GM23338 (cell line): Measurements from ENCODE around the gene BRAF. TPM values are rescaled to one million over a fixed set of nuclear protein-coding genes. Genes with fewer than 3 reads are reported as not detected.

Source experiments
- ATAC-seq: fragments of 200-7000 bp; cut with Tn5 transposase; 3 replicates; pipeline ENCODE4 v1.9.1; 2020
- DNase-seq: peaks from one replicate; pipeline ENCODE4 v3.0.0-alpha.2; 2015; ENCODE audit warnings: low spot score
- H2AFZ ChIP-seq: fragments of 200-600 bp; sonication (generic); 2 replicates; pipeline ENCODE4 v1.8.0; 2016; ENCODE audit warnings: antibody characterized with exemption, mild to moderate bottlenecking, moderate library complexity
- H3F3A ChIP-seq: fragments of 200-600 bp; sonication (generic); replicated peaks from 2 replicates; pipeline ENCODE4 v1.8.0; 2017; ENCODE audit warnings: antibody characterized with exemption, mixed run types, low read depth
- H3K27ac ChIP-seq: fragments of 200-600 bp; sonication (generic); 2 replicates; pipeline ENCODE4 v1.6.1; 2016; ENCODE audit warnings: low read depth
- H3K27me3 ChIP-seq: fragments of 200-600 bp; sonication (generic); 2 replicates; pipeline ENCODE4 v1.8.0; 2016; ENCODE audit warnings: mild to moderate bottlenecking, mixed run types, moderate library complexity; ENCODE audit not compliant: insufficient read depth
- H3K36me3 ChIP-seq: fragments of 200-600 bp; sonication (generic); 2 replicates; pipeline ENCODE4 v1.8.0; 2016; ENCODE audit warnings: mild to moderate bottlenecking; ENCODE audit not compliant: insufficient read depth
- H3K4me1 ChIP-seq: fragments of 200-600 bp; sonication (generic); 2 replicates; pipeline ENCODE4 v1.8.0; 2016; ENCODE audit warnings: mild to moderate bottlenecking, moderate library complexity; ENCODE audit not compliant: insufficient read depth
- H3K4me2 ChIP-seq: fragments of 200-600 bp; sonication (generic); 2 replicates; pipeline ENCODE4 v1.7.1; 2017; ENCODE audit warnings: mixed run types
- H3K4me3 ChIP-seq: fragments of 200-600 bp; sonication (generic); 2 replicates; pipeline ENCODE4 v1.6.1; 2016; ENCODE audit warnings: mixed run types
- H3K79me2 ChIP-seq: fragments of 200-600 bp; sonication (generic); replicated peaks from 2 replicates; pipeline ENCODE4 v1.8.0; 2017; ENCODE audit warnings: mild to moderate bottlenecking; ENCODE audit not compliant: insufficient read depth
- H3K9me2 ChIP-seq: fragments of 200-600 bp; sonication (generic); 2 replicates; pipeline ENCODE4 v1.8.0; 2017; ENCODE audit not compliant: insufficient read depth
- H4K20me1 ChIP-seq: fragments of 200-600 bp; sonication (generic); replicated peaks from 2 replicates; pipeline ENCODE4 v1.8.0; 2017; ENCODE audit warnings: mild to moderate bottlenecking; ENCODE audit not compliant: insufficient read depth
- H3K27ac Mint-ChIP-seq: 2 replicates; pipeline ENCODE4 v1.8.0; 2020; ENCODE audit warnings: inconsistent platforms, mild to moderate bottlenecking, moderate library complexity, mixed read lengths
- H3K27me3 Mint-ChIP-seq: 3 replicates; pipeline ENCODE4 v1.8.0; 2022; ENCODE audit warnings: low read depth, mild to moderate bottlenecking, moderate library complexity, mixed read lengths, inconsistent platforms; ENCODE audit not compliant: insufficient read depth, poor library complexity
- H3K36me3 Mint-ChIP-seq: 3 replicates; pipeline ENCODE4 v1.8.0; 2021; ENCODE audit warnings: low read depth, mild to moderate bottlenecking, inconsistent platforms, moderate library complexity, mixed read lengths
- H3K4me1 Mint-ChIP-seq: 3 replicates; pipeline ENCODE4 v1.8.0; 2020; ENCODE audit warnings: mild to moderate bottlenecking, inconsistent platforms, mixed read lengths
- H3K4me3 Mint-ChIP-seq: 3 replicates; pipeline ENCODE4 v1.8.0; 2021; ENCODE audit warnings: moderate library complexity, mild to moderate bottlenecking, inconsistent platforms, mixed read lengths
- H3K9me3 Mint-ChIP-seq: 3 replicates; pipeline ENCODE4 v1.8.0; 2020; ENCODE audit warnings: moderate library complexity, mild to moderate bottlenecking, inconsistent platforms, mixed read lengths
- CREB1 ChIP-seq: fragments of 250-450 bp; sonication (Bioruptor Pico); IDR thresholded peaks from 2 replicates; pipeline ENCODE4 v1.5.0; 2020; ENCODE audit warnings: low read depth, mild to moderate bottlenecking, moderate library complexity
- CTCF ChIP-seq, 2 experiments: fragments of 200-600 bp in 1 of 2; sonication (generic) in 1 of 2; conservative IDR thresholded peaks; 2 replicates each; pipeline versions ENCODE4 v1.5.1 to v1.6.1; 2016 to 2017; ENCODE audit warnings: antibody characterized with exemption in 2 of 2, low read depth in 2 of 2, mild to moderate bottlenecking in 2 of 2, moderate library complexity in 1 of 2
- ETS1 ChIP-seq: IDR thresholded peaks from 2 replicates; pipeline ENCODE4 v1.6.1; 2016; ENCODE audit warnings: antibody characterized with exemption
- EZH2 ChIP-seq: fragments of 200-600 bp; sonication (generic); IDR thresholded peaks from one replicate; pipeline ENCODE4 v1.8.0; 2017; ENCODE audit warnings: antibody characterized with exemption, mild to moderate bottlenecking, low read depth; ENCODE audit not compliant: unreplicated experiment
- EZH2phosphoT487 ChIP-seq: fragments of 200-600 bp; sonication (generic); IDR thresholded peaks from one replicate; pipeline ENCODE4 v1.8.1; 2018; ENCODE audit warnings: antibody characterized with exemption; ENCODE audit not compliant: unreplicated experiment
- JUNB ChIP-seq: IDR thresholded peaks from one replicate; pipeline ENCODE4 v1.6.1; 2016; ENCODE audit warnings: antibody characterized with exemption; ENCODE audit not compliant: unreplicated experiment
- NANOG ChIP-seq: IDR thresholded peaks from 2 replicates; pipeline ENCODE4 v1.6.1; 2016; ENCODE audit warnings: antibody characterized with exemption, borderline replicate concordance
- POLR2AphosphoS5 ChIP-seq: IDR thresholded peaks from 2 replicates; pipeline ENCODE4 v1.6.1; 2016; ENCODE audit warnings: antibody characterized with exemption, low read depth
- REST ChIP-seq: IDR thresholded peaks from one replicate; pipeline ENCODE4 v1.6.1; 2018; ENCODE audit warnings: antibody characterized with exemption; ENCODE audit not compliant: unreplicated experiment
- STAT1 ChIP-seq: IDR thresholded peaks from one replicate; pipeline ENCODE4 v1.6.1; 2016; ENCODE audit warnings: antibody characterized with exemption; ENCODE audit not compliant: unreplicated experiment
- ZNF114 ChIP-seq: fragments of 250-450 bp; sonication (Bioruptor Pico); IDR thresholded peaks from 2 replicates; pipeline ENCODE4 v1.5.0; 2020; ENCODE audit warnings: mild to moderate bottlenecking, moderate library complexity
- ZNF331 ChIP-seq: fragments of 250-450 bp; sonication (Bioruptor Pico); IDR thresholded peaks from 2 replicates; pipeline ENCODE4 v1.5.0; 2020; ENCODE audit warnings: low read depth, mild to moderate bottlenecking, moderate library complexity
- ZNF462 ChIP-seq: fragments of 250-450 bp; sonication (Bioruptor Pico); IDR thresholded peaks from 2 replicates; pipeline ENCODE4 v1.5.0; 2020; ENCODE audit warnings: mild to moderate bottlenecking, moderate library complexity
- polyA plus RNA-seq: library from polyadenylated mRNA; unstranded; fragments of >200 nt; fragmentation: Nextera tagmentation; extraction: Ambion mirVana; gene quantifications from 2 replicates; pipeline ENCODE4 v1.2.1, GENCODE V29; 2016
- total RNA-seq: library from RNA; depleted of rRNA; stranded (reverse); fragments of >200 nt; shearing (Covaris generic); gene quantifications from 2 replicates; pipeline ENCODE4 v1.2.3, GENCODE V29; 2014

Gene BRAF
- total and polyA plus RNA-seq, 2 experiments from 2014 or later, result 14.6 to 36.8 TPM

GRCh38 chr7:140778975-140779374 is 145.8 kb downstream of the BRAF start:
- Histone ChIP-seq H4K20me1 (no peaks in the 10 kb centered on the region; the same call in 1 of the 2 replicates), H3K27me3 (no peaks in the 10 kb centered on the region), H3K4me3 (no peak overlapping the region), H3F3A (no peaks in the 10 kb centered on the region), H3K27ac (no peak overlapping the region), H3K36me3 (no peaks in the 10 kb centered on the region), H3K79me2 (no peaks in the 10 kb centered on the region), H3K9me2 (no peaks in the 10 kb centered on the region), H2AFZ (no peak overlapping the region), H3K4me2 (no peak overlapping the region), H3K4me1 (no peaks in the 10 kb centered on the region)
- Mint-ChIP-seq H3K27ac (no peak overlapping the region), H3K4me1 (no peaks in the 10 kb centered on the region), H3K27me3 (peaks cover 3% of the 10 kb centered on the region), H3K4me3 (no peak overlapping the region), H3K9me3 (no peaks in the 10 kb centered on the region), H3K36me3 (peaks cover 11% of the 10 kb centered on the region; the same call in 2 of the 3 replicates)
- DNase-seq (no peak), ATAC-seq (no peak)
- no peak for TF ChIP-seq ETS1
- no peak for TF ChIP-seq CTCF (conservative IDR thresholded peaks at IDR 0.05; ENCODE audit: low read depth in 2 of 2)
- no peak for TF ChIP-seq EZH2phosphoT487
- no peak for TF ChIP-seq JUNB
- no peak for TF ChIP-seq NANOG
- TF ChIP-seq ZNF114, result no peak
- no peak for TF ChIP-seq CREB1
- TF ChIP-seq POLR2AphosphoS5, result no peak
- TF ChIP-seq EZH2, result no peak
- no peak for TF ChIP-seq STAT1
- no peak for TF ChIP-seq ZNF462 (CRISPR knock-in tag)
- TF ChIP-seq ZNF331, result no peak
- TF ChIP-seq REST, result no peak
